Endothelial cell of umbilical vein (primary cell): ENCODE results near the gene KSR1. TPM values are rescaled to one million over a fixed set of nuclear protein-coding genes. Genes with fewer than 3 reads are reported as not detected.

Experiments
- BruUV-seq: library from RNA; stranded (reverse); fragments of 400-500 nt; replicated peaks from 2 replicates; lab custom pipeline; 2021; lab: Mats Ljungman, UMichigan
- CTCF ChIA-PET: fragments of 300-600, 350-600 bp; sonication (Branson Sonifier 250); formaldehyde crosslinking; loops from one replicate; lab custom pipeline; 2021; ENCODE audit warnings: antibody characterized with exemption, inconsistent platforms; lab: Charles Lee
- POLR2A ChIA-PET: fragments of 300-600, 350-600 bp; sonication (Branson Sonifier 250); formaldehyde crosslinking; loops from one replicate; lab custom pipeline; 2021; ENCODE audit warnings: antibody characterized with exemption, inconsistent platforms; lab: Charles Lee
- DNase-seq: peaks from one replicate; pipeline ENCODE4 v3.0.0-alpha.2; 2011; ENCODE audit warnings: low read depth, low spot score
- FAIRE-seq: peaks from 2 replicates; lab custom pipeline; 2011; peaks lifted over from hg19 to GRCh38; lab: Jason Lieb, UNC
- H2AFZ ChIP-seq: 2 replicates; pipeline ENCODE4 v1.6.0; 2012; ENCODE audit warnings: low read depth, low read length, control low read depth, inconsistent platforms
- H3K27ac ChIP-seq: 2 replicates; pipeline ENCODE4 v1.5.1; 2011; ENCODE audit warnings: low read depth, mild to moderate bottlenecking, control low read depth, low read length, moderate library complexity; ENCODE audit not compliant: insufficient read depth
- H3K27me3 ChIP-seq, 2 experiments: 2 replicates each; pipeline versions ENCODE4 v1.6.0 to v1.6.1; 2011; ENCODE audit warnings: low read length in 2 of 2, mixed read lengths in 1 of 2; ENCODE audit not compliant: control insufficient read depth in 2 of 2, insufficient read depth in 2 of 2
- H3K36me3 ChIP-seq, 2 experiments: 2 replicates in 1 of 2; 3 replicates in 1 of 2; pipeline ENCODE4 v1.5.1; 2011; ENCODE audit warnings: low read length in 2 of 2, mild to moderate bottlenecking in 1 of 2, moderate library complexity in 1 of 2; ENCODE audit not compliant: control insufficient read depth in 2 of 2, insufficient read depth in 2 of 2; ENCODE audit errors: extremely low read depth in 1 of 2
- H3K4me1 ChIP-seq: 3 replicates; pipeline ENCODE4 v1.5.1; 2011; ENCODE audit warnings: mild to moderate bottlenecking, low read length; ENCODE audit not compliant: control insufficient read depth, insufficient read depth; ENCODE audit errors: extremely low read depth
- H3K4me2 ChIP-seq: 2 replicates; pipeline ENCODE4 v1.6.1; 2011; ENCODE audit warnings: low read length, control low read depth, mixed read lengths; ENCODE audit not compliant: insufficient read depth
- H3K4me3 ChIP-seq, 3 experiments: fragments of 200-600 bp in 1 of 3; sonication (generic), shearing (Covaris generic) in 1 of 3; replicated peaks in 1 of 3; 2 replicates each; pipeline ENCODE4 v1.5.1; 2011 to 2016; ENCODE audit warnings: control low read depth in 3 of 3, low read length in 3 of 3, mild to moderate bottlenecking in 2 of 3, inconsistent platforms in 1 of 3, low read depth in 1 of 3, moderate library complexity in 1 of 3; ENCODE audit not compliant: insufficient read depth in 1 of 3
- H3K79me2 ChIP-seq: 2 replicates; pipeline ENCODE4 v1.6.0; 2012; ENCODE audit warnings: low read length, inconsistent platforms; ENCODE audit not compliant: control insufficient read depth, insufficient read depth
- H3K9ac ChIP-seq: replicated peaks from 2 replicates; pipeline ENCODE3; 2011; ENCODE audit warnings: low read length, control low read depth; ENCODE audit not compliant: insufficient read depth; ENCODE audit errors: extremely low read depth
- H3K9me1 ChIP-seq: replicated peaks from 3 replicates; pipeline ENCODE4 v1.6.0; 2011; ENCODE audit warnings: mild to moderate bottlenecking, low read length; ENCODE audit not compliant: control insufficient read depth, insufficient read depth; ENCODE audit errors: extremely low read depth
- H3K9me3 ChIP-seq: replicated peaks from 2 replicates; pipeline ENCODE4 v1.5.1; 2012; ENCODE audit warnings: low read length, inconsistent platforms; ENCODE audit not compliant: control insufficient read depth, insufficient read depth
- H4K20me1 ChIP-seq: replicated peaks from 2 replicates; pipeline ENCODE3; 2011; ENCODE audit warnings: mild to moderate bottlenecking, low read length; ENCODE audit not compliant: control insufficient read depth, insufficient read depth; ENCODE audit errors: extremely low read depth
- EZH2 ChIP-seq: IDR thresholded peaks from 2 replicates; pipeline ENCODE4 v1.6.1; 2012; ENCODE audit warnings: borderline replicate concordance, low read depth, mild to moderate bottlenecking, moderate library complexity, low read length, inconsistent platforms; ENCODE audit not compliant: severe bottlenecking
- FOS ChIP-seq: IDR thresholded peaks from 2 replicates; pipeline ENCODE4 v1.6.1; 2011; ENCODE audit warnings: mild to moderate bottlenecking, low read length, moderate library complexity, borderline replicate concordance; ENCODE audit not compliant: insufficient read depth
- GATA2 ChIP-seq: IDR thresholded peaks from 2 replicates; pipeline ENCODE4 v1.7.0; 2011; ENCODE audit warnings: low read depth, mild to moderate bottlenecking, moderate library complexity, mixed read lengths, low read length; ENCODE audit not compliant: insufficient read length, insufficient read depth
- JUN ChIP-seq: IDR thresholded peaks from 2 replicates; pipeline ENCODE4 v1.6.1; 2011; ENCODE audit warnings: borderline replicate concordance, low read depth; ENCODE audit not compliant: insufficient read length, insufficient read depth
- MYC ChIP-seq: IDR thresholded peaks from one replicate; pipeline ENCODE4 v1.6.1; 2011; ENCODE audit warnings: mild to moderate bottlenecking, low read depth, low read length
- POLR2A ChIP-seq: IDR thresholded peaks from 2 replicates; pipeline ENCODE4 v1.6.1; 2012; ENCODE audit warnings: low read depth, mild to moderate bottlenecking, control low read depth, low read length
- POLR2AphosphoS5 ChIP-seq: IDR thresholded peaks from 2 replicates; pipeline ENCODE4 v1.6.1; 2012; ENCODE audit warnings: low read depth, mild to moderate bottlenecking, control low read depth, low read length, moderate library complexity; ENCODE audit not compliant: insufficient read depth
- dilution Hi-C: fragments of 300-500 bp; cut with MboI; formaldehyde crosslinking; loops from one replicate; pipeline ENCODE4 v1.15.0; 2019; ENCODE audit warnings: low sequenced_read_pairs; ENCODE audit not compliant: extremely low pct_ligation_motif_present
- intact Hi-C: fragments of 100-400 bp; cut with micrococcal nuclease; formaldehyde crosslinking; loops from one replicate; pipeline ENCODE4 v1.10.0; 2022
- polyA plus RNA-seq, 4 experiments: library from polyadenylated mRNA; depleted of rRNA in 3 of 4; stranded (reverse) in 3 of 4; unstranded in 1 of 4; fragments of >200 nt; gene quantifications; 2 replicates each; pipeline versions ENCODE4 v1.2.1 to v1.2.3, GENCODE V29; 2011 to 2012; ENCODE audit warnings: missing spikeins in 1 of 4
- total RNA-seq: library from RNA; stranded (reverse); gene quantifications from 2 replicates; pipeline ENCODE4 v1.2.3, GENCODE V29; 2021
- TF ChIP-seq, protein P1 (sequence below): IDR thresholded peaks from 2 replicates; pipeline ENCODE4 v1.6.1; 2011; ENCODE audit not compliant: insufficient read depth, insufficient read length
- TF ChIP-seq, protein P2 (sequence below), 2 donors: IDR thresholded peaks; 1 replicate in 1 of 2; 2 replicates in 1 of 2; pipeline ENCODE4 v1.5.1; 2011; ENCODE audit warnings: low read length in 2 of 2, mild to moderate bottlenecking in 2 of 2, moderate library complexity in 2 of 2, control low read depth in 1 of 2, inconsistent platforms in 1 of 2, low read depth in 1 of 2; ENCODE audit not compliant: insufficient read depth in 1 of 2; ENCODE audit errors: extremely low read depth in 1 of 2

KSR1 gene
- total and polyA plus RNA-seq, 2 donors (not counting 3 experiments of a cell fraction or from before 2014, with no cell fraction given), result 35.4 to 80.2 TPM

DNA sequence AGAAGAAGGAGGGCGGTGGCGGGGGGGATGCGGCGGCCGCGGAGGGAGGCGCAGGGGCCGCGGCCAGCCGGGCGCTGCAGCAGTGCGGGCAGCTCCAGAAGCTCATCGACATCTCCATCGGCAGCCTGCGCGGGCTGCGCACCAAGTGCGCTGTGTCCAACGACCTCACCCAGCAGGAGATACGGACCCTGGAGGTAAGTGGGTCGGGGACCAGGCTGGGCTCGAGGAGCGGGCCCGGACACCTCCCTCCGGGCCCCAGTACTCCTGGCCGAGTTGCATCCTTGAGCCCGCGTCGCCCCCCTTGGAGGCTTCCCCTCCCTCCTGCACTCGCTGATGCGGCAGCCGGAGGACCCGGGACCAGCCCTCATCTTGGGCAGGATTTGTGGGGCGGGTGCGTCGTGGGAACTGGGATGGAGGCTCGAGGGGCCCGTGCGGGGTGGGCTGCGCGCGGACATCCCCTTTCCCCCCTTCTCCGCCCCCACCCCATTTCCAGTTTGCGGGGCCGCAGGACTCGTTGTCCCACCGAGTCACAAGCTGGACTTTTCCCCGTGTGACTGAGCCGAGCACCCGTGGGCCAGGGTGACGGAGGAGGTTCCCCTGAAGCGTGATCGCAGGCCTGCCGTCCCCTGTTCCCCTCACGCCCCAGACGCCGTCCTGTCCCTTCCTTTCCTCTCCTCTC, 572 bp downstream of the KSR1 start:
- H4K20me1 ChIP-seq, result no peaks in the 10 kb centered on the region
- CTCF ChIA-PET, result interaction anchor here (0.7 to 3.1 kb wide), 28 partner anchors 11 to 221 kb away, joined by 3 to 79 read pairs (median 5); no protein-coding TSS in a partner anchor
- H3K79me2 ChIP-seq, result peaks cover 40% of the 10 kb centered on the region
- H3K9me3 ChIP-seq, result no peaks in the 10 kb centered on the region
- peak overlapping the region; percentile 73 for H3K9ac ChIP-seq
- H2AFZ ChIP-seq, result peak overlapping the region; percentile 42
- peak overlapping the region; percentile 24 to 85 (median 62) for H3K4me3 ChIP-seq
- no peak for DNase-seq
- FAIRE-seq, result peak; percentile 37
- POLR2A ChIA-PET, result interaction anchor here (0.6 to 2.2 kb wide), 5 partner anchors 10 to 143 kb away, joined by 3 to 8 read pairs (median 5); no protein-coding TSS in a partner anchor
- no peaks in the 10 kb centered on the region for H3K36me3 ChIP-seq
- H3K27ac ChIP-seq, result peak overlapping the region; percentile 35
- TF ChIP-seq EZH2, result no peak
- TF ChIP-seq, protein P1, sequence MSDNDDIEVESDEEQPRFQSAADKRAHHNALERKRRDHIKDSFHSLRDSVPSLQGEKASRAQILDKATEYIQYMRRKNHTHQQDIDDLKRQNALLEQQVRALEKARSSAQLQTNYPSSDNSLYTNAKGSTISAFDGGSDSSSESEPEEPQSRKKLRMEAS, result no peak
- no peak for TF ChIP-seq GATA2
- TF ChIP-seq POLR2AphosphoS5, result no peak
- no peak for TF ChIP-seq FOS
- TF ChIP-seq JUN, result no peak
- TF ChIP-seq MYC, result no peak
- TF ChIP-seq, protein P2, sequence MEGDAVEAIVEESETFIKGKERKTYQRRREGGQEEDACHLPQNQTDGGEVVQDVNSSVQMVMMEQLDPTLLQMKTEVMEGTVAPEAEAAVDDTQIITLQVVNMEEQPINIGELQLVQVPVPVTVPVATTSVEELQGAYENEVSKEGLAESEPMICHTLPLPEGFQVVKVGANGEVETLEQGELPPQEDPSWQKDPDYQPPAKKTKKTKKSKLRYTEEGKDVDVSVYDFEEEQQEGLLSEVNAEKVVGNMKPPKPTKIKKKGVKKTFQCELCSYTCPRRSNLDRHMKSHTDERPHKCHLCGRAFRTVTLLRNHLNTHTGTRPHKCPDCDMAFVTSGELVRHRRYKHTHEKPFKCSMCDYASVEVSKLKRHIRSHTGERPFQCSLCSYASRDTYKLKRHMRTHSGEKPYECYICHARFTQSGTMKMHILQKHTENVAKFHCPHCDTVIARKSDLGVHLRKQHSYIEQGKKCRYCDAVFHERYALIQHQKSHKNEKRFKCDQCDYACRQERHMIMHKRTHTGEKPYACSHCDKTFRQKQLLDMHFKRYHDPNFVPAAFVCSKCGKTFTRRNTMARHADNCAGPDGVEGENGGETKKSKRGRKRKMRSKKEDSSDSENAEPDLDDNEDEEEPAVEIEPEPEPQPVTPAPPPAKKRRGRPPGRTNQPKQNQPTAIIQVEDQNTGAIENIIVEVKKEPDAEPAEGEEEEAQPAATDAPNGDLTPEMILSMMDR (IDR thresholded peaks at IDR 0.05; ENCODE audit: extremely low read depth in 1 of 2, insufficient read depth in 1 of 2, low read depth in 1 of 2, low read length in 2 of 2), result no peak
- no peak for TF ChIP-seq POLR2A
- peaks cover 18% of the 10 kb centered on the region for H3K4me1 ChIP-seq
- intact Hi-C loops, result loop anchor here (2.0 kb wide), 1 partner anchor 144 kb away; no protein-coding TSS in a partner anchor
- no TSS peak for BruUV-seq
- no peaks in the 10 kb centered on the region for H3K27me3 ChIP-seq
- H3K4me2 ChIP-seq, result peak overlapping the region; percentile 91
- H3K9me1 ChIP-seq, result no peaks in the 10 kb centered on the region
- dilution Hi-C loops, result no loop called here
